Breast epithelium (tissue), 4 donors: Measurements from ENCODE around the gene RPS14. TPM values are rescaled to one million over a fixed set of nuclear protein-coding genes. Genes with fewer than 3 reads are reported as not detected.

Experiments used
- DNase-seq, 2 donors: peaks; one replicate each; pipeline ENCODE4 v3.0.0-alpha.2; 2019; ENCODE audit warnings: low spot score in 2 of 2
- H3K27ac ChIP-seq, 2 donors: fragments of 200-600 bp; sonication (generic) in 1 of 2; one replicate each; pipeline ENCODE4 v1.5.1; 2016 to 2019; ENCODE audit warnings: mild to moderate bottlenecking in 1 of 2
- H3K27me3 ChIP-seq, 2 donors: fragments of 200-600 bp; sonication (generic) in 1 of 2; one replicate each; pipeline versions ENCODE4 v1.5.1 to v1.6.0; 2017 to 2019; ENCODE audit warnings: control low read depth in 1 of 2, mild to moderate bottlenecking in 1 of 2
- H3K36me3 ChIP-seq: fragments of 200-600 bp; one replicate; pipeline ENCODE4 v1.5.1; 2019
- H3K4me1 ChIP-seq, 2 donors: fragments of 200-600 bp; sonication (generic); one replicate each; pipeline ENCODE4 v1.5.1; 2016 to 2019; ENCODE audit warnings: control low read depth in 1 of 2
- H3K4me3 ChIP-seq, 3 donors: fragments of 200-600 bp; sonication (generic); 1 replicate in 2 of 3; 2 replicates in 1 of 3; pipeline ENCODE4 v1.5.1; 2016 to 2019; ENCODE audit warnings: mild to moderate bottlenecking in 3 of 3, moderate library complexity in 2 of 3
- H3K9me3 ChIP-seq, 2 donors: fragments of 200-600 bp; sonication (generic) in 1 of 2; one replicate each; pipeline ENCODE4 v1.5.1; 2016 to 2019; ENCODE audit warnings: control low read depth in 1 of 2
- CTCF ChIP-seq, 3 donors: fragments of 450-650 bp; IDR thresholded peaks; one replicate each; pipeline ENCODE4 v1.5.1; 2016 to 2017; ENCODE audit warnings: antibody characterized with exemption in 3 of 3, mild to moderate bottlenecking in 3 of 3, moderate library complexity in 3 of 3
- POLR2A ChIP-seq: fragments of 450-650 bp; IDR thresholded peaks from one replicate; pipeline ENCODE4 v1.6.1; 2016; ENCODE audit warnings: antibody characterized with exemption, mild to moderate bottlenecking, moderate library complexity
- POLR2AphosphoS5 ChIP-seq, 3 donors: sonication (generic); formaldehyde crosslinking; IDR thresholded peaks; one replicate each; pipeline ENCODE4 v1.6.1; 2017; ENCODE audit warnings: antibody characterized with exemption in 3 of 3
- intact Hi-C: fragments of 100-400 bp; cut with DNase I; formaldehyde crosslinking; loops from one replicate; pipeline ENCODE4 v1.15.1; 2023; ENCODE audit warnings: low total_unique reads
- total RNA-seq, 3 donors: library from RNA; depleted of rRNA; stranded (reverse); fragments of >200 nt; gene quantifications; one replicate each; pipeline ENCODE4 v1.1.0, GENCODE V29; 2016

Gene RPS14
- total RNA-seq, 3 donors from 2014 or later = 3,271 to 4,472 (median 4,011) TPM

DNA sequence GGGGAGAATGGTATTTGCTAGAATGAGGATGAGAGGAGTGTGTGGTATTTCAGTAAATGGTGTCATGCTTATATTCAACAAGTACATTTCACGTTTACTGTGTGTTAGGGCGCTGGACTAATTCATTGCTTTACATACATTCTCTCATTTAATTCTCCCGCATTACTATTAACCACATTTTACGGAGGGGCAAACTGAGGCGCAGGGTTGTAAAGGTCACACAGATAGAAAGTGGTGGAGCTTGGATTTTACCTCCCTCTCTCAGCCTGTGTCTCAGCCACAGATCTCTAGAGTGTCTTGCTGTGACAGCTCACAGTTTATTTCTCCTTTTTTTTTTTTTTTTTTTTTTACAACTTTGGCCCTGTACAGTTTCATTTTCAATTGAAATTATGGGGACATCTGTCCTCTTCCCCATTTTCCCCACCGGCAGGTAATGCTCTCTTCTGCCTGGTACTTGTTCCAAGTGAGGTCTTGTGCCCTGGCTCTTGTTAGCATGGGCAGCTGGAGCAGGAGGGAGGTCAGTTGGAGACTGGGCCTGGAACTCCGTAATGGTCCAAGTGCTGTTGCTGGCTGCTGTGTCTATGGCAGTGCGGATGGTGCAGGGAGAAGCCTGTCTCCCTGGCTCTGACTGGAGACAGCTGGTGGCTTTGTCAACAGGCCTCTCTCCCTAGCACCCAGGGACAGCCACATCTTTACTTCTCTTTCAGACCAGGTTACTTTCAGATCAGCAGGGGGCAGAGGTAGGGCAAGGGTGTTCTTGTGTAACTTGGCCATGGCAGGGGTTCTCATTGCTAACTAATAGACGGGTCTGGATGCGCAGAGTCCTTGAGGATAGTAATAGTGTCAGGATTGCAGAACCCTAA lies 37.9 kb upstream of the RPS14 start:
- peak overlapping the region; percentile 85 to 97 (median 95) for H3K4me3 ChIP-seq
- DNase-seq = no peak
- H3K9me3 ChIP-seq = no peaks in the 10 kb centered on the region
- H3K36me3 ChIP-seq = no peaks in the 10 kb centered on the region
- TF ChIP-seq CTCF (IDR thresholded peaks at IDR 0.05) = peak in 1 of 3 donors; percentile 31
- peak in 1 of 3 donors; percentile 8 for TF ChIP-seq POLR2AphosphoS5 (IDR thresholded peaks at IDR 0.05)
- TF ChIP-seq POLR2A = no peak
- intact Hi-C loops = no loop called here
- no peaks in the 10 kb centered on the region for H3K27me3 ChIP-seq
- H3K4me1 ChIP-seq = peaks cover 20 to 45% of the 10 kb centered on the region in 2 donors
- H3K27ac ChIP-seq = peak overlapping the region; percentile 98

DNA sequence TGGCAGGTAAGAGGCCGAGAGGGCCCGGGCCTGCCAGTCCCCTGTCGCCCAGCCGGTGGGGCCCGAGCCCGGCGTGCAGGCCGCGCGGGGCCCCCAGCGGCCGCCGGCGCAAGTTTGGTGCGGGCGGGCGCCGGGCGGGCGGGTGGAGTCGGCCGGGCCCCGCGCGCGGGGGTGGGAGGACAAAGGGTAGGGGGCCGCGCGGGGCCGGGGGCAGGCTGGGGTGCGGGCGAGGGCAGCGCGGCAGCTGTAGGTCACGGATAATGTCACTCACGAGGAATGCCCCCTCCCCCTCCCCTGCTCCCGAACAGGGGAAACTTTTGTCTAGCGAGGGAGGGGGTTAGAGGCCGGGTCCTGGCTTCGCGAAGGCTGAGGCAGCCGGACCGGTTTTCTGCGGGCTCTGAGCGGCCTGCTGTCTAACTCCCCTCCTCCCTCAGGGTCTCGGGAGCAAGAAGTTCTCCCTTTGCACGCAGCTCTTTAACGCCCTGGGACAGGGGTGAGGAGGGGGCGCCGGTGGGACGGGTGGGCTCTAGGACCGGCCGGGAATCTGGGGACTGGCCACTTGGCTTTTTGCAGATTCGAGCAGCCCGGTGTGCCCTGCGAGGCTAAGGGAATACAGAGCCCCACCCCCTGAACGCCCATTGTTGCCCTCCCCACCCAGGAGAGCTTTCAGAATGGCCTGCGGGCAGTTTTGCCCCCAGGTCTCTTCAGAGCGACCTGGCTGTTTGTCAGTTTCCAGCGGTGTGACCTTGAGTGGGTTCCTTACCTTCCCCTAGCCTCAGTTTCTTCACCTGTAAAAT lies 37.1 kb upstream of the RPS14 start:
- DNase-seq = peak; percentile 77 to 87
- H3K4me1 ChIP-seq = peaks cover 20 to 39% of the 10 kb centered on the region in 2 donors
- peak overlapping the region; percentile 85 to 97 (median 95) for H3K4me3 ChIP-seq
- no peaks in the 10 kb centered on the region for H3K36me3 ChIP-seq
- no peaks in the 10 kb centered on the region for H3K9me3 ChIP-seq
- no peaks in the 10 kb centered on the region for H3K27me3 ChIP-seq
- peak in 2 of 3 donors; percentile 13 to 15 for TF ChIP-seq POLR2AphosphoS5 (IDR thresholded peaks at IDR 0.05)
- TF ChIP-seq POLR2A = no peak
- intact Hi-C loops = loop anchor here (1.0 kb wide), 1 partner anchor 39 kb away; no protein-coding TSS in a partner anchor
- peak overlapping the region; percentile 98 for H3K27ac ChIP-seq

- DNase-seq = no peak
- no peaks in the 10 kb centered on the region for H3K36me3 ChIP-seq
- H3K27me3 ChIP-seq = no peaks in the 10 kb centered on the region
- no peaks in the 10 kb centered on the region for H3K9me3 ChIP-seq
- intact Hi-C loops = loop anchor here (1.0 kb wide), 1 partner anchor 39 kb away; no protein-coding TSS in a partner anchor
- peak overlapping the region; percentile 85 to 97 (median 95) for H3K4me3 ChIP-seq
- peaks cover 14 to 31% of the 10 kb centered on the region in 2 donors for H3K4me1 ChIP-seq
- peak; percentile 34 to 66 (median 57) for TF ChIP-seq POLR2AphosphoS5 (IDR thresholded peaks at IDR 0.05)
- TF ChIP-seq POLR2A = no peak
- TF ChIP-seq CTCF (IDR thresholded peaks at IDR 0.05) = no peak
- H3K27ac ChIP-seq = peak overlapping the region; percentile 98
Measured at GRCh38 chr5:150485693-150486401, 36.3 kb upstream of the RPS14 start.

DNA sequence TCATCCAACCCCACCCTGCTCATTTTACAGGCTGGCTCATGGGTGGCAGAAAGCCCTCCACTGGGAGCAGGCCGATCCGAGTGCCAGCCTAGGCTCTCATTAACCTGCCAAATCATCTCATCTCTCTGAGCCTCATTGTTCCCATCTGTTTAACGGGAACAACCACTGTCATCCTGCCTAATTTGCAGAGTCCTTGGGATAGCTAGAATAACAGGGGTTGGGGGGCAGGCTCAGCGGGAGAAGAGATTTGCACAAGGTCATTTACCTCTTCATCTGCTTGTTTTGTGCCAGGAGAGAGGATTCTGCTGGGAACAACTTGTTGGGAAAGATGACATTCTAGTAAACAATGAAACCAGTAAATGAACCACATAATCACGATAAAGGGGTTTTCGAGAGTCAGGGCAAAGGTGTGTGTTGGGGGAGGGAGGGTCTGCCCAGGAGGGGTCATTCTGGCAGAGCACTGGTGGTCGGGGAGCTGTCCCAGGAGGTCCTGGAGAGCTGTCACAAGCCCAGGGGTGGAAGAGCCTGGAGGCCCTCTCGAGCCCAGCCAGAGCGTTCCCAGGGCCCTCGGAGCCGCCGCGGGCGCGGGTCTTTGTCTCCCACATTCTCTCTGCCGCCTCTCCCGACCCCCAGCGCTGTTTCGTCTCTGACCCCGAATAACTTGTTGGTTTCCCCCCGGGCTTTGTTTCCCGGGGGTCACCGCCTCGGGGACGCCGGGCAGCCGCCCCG lies 35.6 kb upstream of the RPS14 start:
- Histone ChIP-seq H3K27me3 (no peaks in the 10 kb centered on the region), H3K4me3 (peak overlapping the region; percentile 85 to 97 (median 95)), H3K4me1 (peaks cover 8 to 24% of the 10 kb centered on the region in 2 donors), H3K9me3 (no peaks in the 10 kb centered on the region), H3K27ac (peak overlapping the region; percentile 98), H3K36me3 (no peaks in the 10 kb centered on the region)
- TF ChIP-seq CTCF (IDR thresholded peaks at IDR 0.05) = no peak
- TF ChIP-seq POLR2AphosphoS5 (IDR thresholded peaks at IDR 0.05) = no peak
- TF ChIP-seq POLR2A = no peak
- intact Hi-C loops = no loop called here
- DNase-seq = no peak
